GM12892 (cell line): ENCODE measurements around the gene CCDC167.

ENCODE experiments used
- POLR2A ChIP-seq: IDR thresholded peaks from 2 replicates; pipeline ENCODE4 v1.6.1; 2011; ENCODE audit warnings: low read depth, low read length, control low read depth
- TAF1 ChIP-seq: IDR thresholded peaks from 2 replicates; pipeline ENCODE4 v1.6.1; 2011; ENCODE audit warnings: low read depth, mild to moderate bottlenecking, control low read depth, low read length, borderline replicate concordance

- no peak for TF ChIP-seq POLR2A
- TF ChIP-seq TAF1, result no peak
Measured at GRCh38 chr6:37531437-37532036, 31.8 kb upstream of the CCDC167 start.
